ENCODE results near the gene ZNF385D. TPM values are rescaled to one million over a fixed set of nuclear protein-coding genes. Genes with fewer than 3 reads are reported as not detected.

The ZNF385D gene
- total RNA-seq, 1 experiment from 2014 or later, result not detected

GRCh38 chr3:21520106-21520963 is 230.7 kb downstream of the ZNF385D start (continued):
- TF ChIP-seq RAD21 (IDR thresholded peaks at IDR 0.05; ENCODE audit: low read depth) (no peak), FOSL1 (IDR thresholded peaks at IDR 0.05; ENCODE audit: low read depth) (no peak), TCF7L2 (IDR thresholded peaks at IDR 0.05; ENCODE audit: borderline replicate concordance, extremely low read depth, insufficient read depth, insufficient read length) (no peak), SIN3A (IDR thresholded peaks at IDR 0.05; ENCODE audit: low read depth) (no peak), YY1 (IDR thresholded peaks at IDR 0.05; ENCODE audit: extremely low read depth, insufficient replicate concordance, low read depth, low read length) (no peak), MAX (IDR thresholded peaks at IDR 0.05) (no peak), SRF (IDR thresholded peaks at IDR 0.05; ENCODE audit: low read depth) (no peak), SP1 (IDR thresholded peaks at IDR 0.05; ENCODE audit: low read depth) (no peak), ZFX (IDR thresholded peaks at IDR 0.05) (no peak)

GRCh38 chr3:21517184-21517583 is 233.8 kb downstream of the ZNF385D start:
- TF ChIP-seq FOSL1 (IDR thresholded peaks at IDR 0.05; ENCODE audit: low read depth) (no peak), ZFX (IDR thresholded peaks at IDR 0.05) (no peak), MAX (IDR thresholded peaks at IDR 0.05) (no peak), JUND (IDR thresholded peaks at IDR 0.05) (no peak), ZBTB33 (IDR thresholded peaks at IDR 0.05; ENCODE audit: extremely low read depth, insufficient replicate concordance, low read length) (no peak), CBX3 (IDR thresholded peaks at IDR 0.05; ENCODE audit: low read depth) (no peak), EZH2phosphoT487 (IDR thresholded peaks at IDR 0.05; ENCODE audit: borderline replicate concordance) (no peak), EZH2 (IDR thresholded peaks at IDR 0.05) (no peak)
- no peaks in the 10 kb centered on the region for H3K4me1 ChIP-seq (ENCODE audit: control insufficient read depth in 1 of 2, insufficient read depth in 2 of 2, low read length in 2 of 2)
- H2AFZ ChIP-seq (ENCODE audit: low read depth, low read length, poor library complexity, severe bottlenecking), result no peak overlapping the region
- H3K4me2 ChIP-seq (ENCODE audit: low read length), result no peak overlapping the region
- ChIA-PET RAD21 (ENCODE audit: low non-redundant PET in 1 of 2, low total read pairs in 2 of 2, uncharacterized antibody in 2 of 2, unreplicated experiment in 2 of 2) (no interaction called here), CTCF (no interaction called here), POLR2A (no interaction called here)
- H4K20me1 ChIP-seq (ENCODE audit: insufficient read depth), result no peaks in the 10 kb centered on the region
- DNase-seq (ENCODE audit: low read depth, low spot score), result no peak
- ATAC-seq, result no peak
- no peak overlapping the region for H3K4me3 ChIP-seq (replicated peaks in 1 of 2; ENCODE audit: low read depth in 1 of 2, low read length in 2 of 2)
- H3K27me3 ChIP-seq (ENCODE audit: insufficient read depth, low read length), result no peaks in the 10 kb centered on the region
- no peak overlapping the region for H3K9ac ChIP-seq (ENCODE audit: low read length)
- intact Hi-C loops (cut with micrococcal nuclease), result no loop called here
- H3K9me3 ChIP-seq (ENCODE audit: control insufficient read depth in 1 of 2, insufficient read depth in 1 of 2, low read depth in 1 of 2, low read length in 2 of 2), result peaks cover 7 to 18% of the 10 kb centered on the region in 2 experiments; a peak in 2 of 4 replicates
- H3K79me2 ChIP-seq (ENCODE audit: insufficient read depth, low read length), result no peaks in the 10 kb centered on the region
- no peak overlapping the region for H3K27ac ChIP-seq (ENCODE audit: low read depth, low read length)
- H3K9me2 ChIP-seq (ENCODE audit: insufficient read depth), result no peaks in the 10 kb centered on the region
- no TSS peak for BruUV-seq (replicated peaks)
- H3K36me3 ChIP-seq (ENCODE audit: control insufficient read depth in 1 of 2, insufficient read depth in 2 of 2, low read length in 2 of 2), result no peaks in the 10 kb centered on the region

All from HCT116 (cell line).